ENCODE data around the gene MAN1C1. TPM values are rescaled to one million over a fixed set of nuclear protein-coding genes. Genes with fewer than 3 reads are reported as not detected.

MAN1C1 gene
- total and polyA plus RNA-seq, 2 donors (not counting 3 experiments of a cell fraction or from before 2014, with no cell fraction given) = 1.5 to 4.0 TPM

- FAIRE-seq = peak; percentile 53
- H3K27me3 ChIP-seq (ENCODE audit: control insufficient read depth in 2 of 2, insufficient read depth in 2 of 2, low read length in 2 of 2) = no peaks in the 10 kb centered on the region
- BruUV-seq (replicated peaks) = TSS peak; percentile 50
- TF ChIP-seq CTCF (IDR thresholded peaks at IDR 0.05; ENCODE audit: extremely low read depth in 1 of 2, insufficient read depth in 1 of 2, low read depth in 1 of 2, low read length in 2 of 2) = peak in 1 of 2 donors; percentile 4
- TF ChIP-seq MAX (IDR thresholded peaks at IDR 0.05; ENCODE audit: insufficient read depth, insufficient read length) = no peak
- H3K4me2 ChIP-seq (ENCODE audit: insufficient read depth, low read length) = no peak overlapping the region
- H3K79me2 ChIP-seq (ENCODE audit: control insufficient read depth, insufficient read depth, low read length) = no peaks in the 10 kb centered on the region
- ChIA-PET POLR2A (no interaction called here), CTCF (interaction anchor here (0.9 to 1.7 kb wide), 4 partner anchors 11 to 64 kb away, joined by 3 to 8 read pairs (median 3); no protein-coding TSS in a partner anchor)
- peaks cover 0 to 5% of the 10 kb centered on the region in 2 experiments for H3K36me3 ChIP-seq (ENCODE audit: control insufficient read depth in 2 of 2, extremely low read depth in 1 of 2, insufficient read depth in 2 of 2, low read length in 2 of 2)
- intact Hi-C loops (cut with micrococcal nuclease) (no loop called here), dilution Hi-C loops (cut with MboI; ENCODE audit: extremely low pct_ligation_motif_present, low sequenced_read_pairs) (no loop called here)
- H3K4me3 ChIP-seq (replicated peaks in 1 of 3; ENCODE audit: insufficient read depth in 1 of 3, low read depth in 1 of 3, low read length in 3 of 3) = no peak overlapping the region
- H2AFZ ChIP-seq (ENCODE audit: low read depth, low read length) = no peak overlapping the region
- no peaks in the 10 kb centered on the region for H3K9me3 ChIP-seq (replicated peaks; ENCODE audit: control insufficient read depth, insufficient read depth, low read length)
- no peak overlapping the region for H3K9ac ChIP-seq (replicated peaks; ENCODE audit: extremely low read depth, insufficient read depth, low read length)
- H4K20me1 ChIP-seq (replicated peaks; ENCODE audit: control insufficient read depth, extremely low read depth, insufficient read depth, low read length) = no peaks in the 10 kb centered on the region
- peaks cover 6% of the 10 kb centered on the region for H3K4me1 ChIP-seq (ENCODE audit: control insufficient read depth, extremely low read depth, insufficient read depth, low read length)
- H3K27ac ChIP-seq (ENCODE audit: insufficient read depth, low read depth, low read length) = no peak overlapping the region
- peak; percentile 29 for DNase-seq (ENCODE audit: low read depth, low spot score)
- no peaks in the 10 kb centered on the region for H3K9me1 ChIP-seq (replicated peaks; ENCODE audit: control insufficient read depth, extremely low read depth, insufficient read depth, low read length)
These were observed 48.3 kb upstream of the MAN1C1 start for GRCh38 chr1:25568090-25568833.

Measured in endothelial cell of umbilical vein (primary cell).